Activated gamma-delta T cell treated with Interleukin-2 at 50 U/mL for 16 hours (primary cell): ENCODE results near the gene MYL12B.
A peak's percentile ranks its signal among the peaks of the same experiment; 100 is the strongest.

ENCODE experiments used
- DNase-seq: peaks from one replicate; pipeline ENCODE4 v3.0.0-alpha.2; 2020

The MYL12B gene

DNA sequence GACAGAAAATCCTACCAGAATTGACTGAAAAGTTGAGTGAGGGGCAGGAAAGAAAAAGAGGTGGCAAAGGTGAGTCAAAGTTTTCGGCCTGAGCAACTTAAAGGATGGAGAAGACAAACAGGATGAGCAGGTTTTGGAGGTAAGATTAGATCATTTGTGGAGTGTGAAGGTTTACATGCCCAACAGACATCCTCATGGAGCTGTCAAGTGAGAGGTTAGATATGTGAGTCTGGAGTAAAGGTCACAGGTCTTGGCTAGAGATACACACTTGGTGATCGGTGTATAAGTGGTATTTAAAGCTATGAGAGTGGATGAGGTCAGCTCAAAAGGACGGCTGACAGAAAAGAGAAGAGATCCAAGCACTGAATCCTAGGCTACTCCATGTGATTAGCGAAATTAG, 25.5 kb upstream of the MYL12B start:
- no peak for DNase-seq

DNA sequence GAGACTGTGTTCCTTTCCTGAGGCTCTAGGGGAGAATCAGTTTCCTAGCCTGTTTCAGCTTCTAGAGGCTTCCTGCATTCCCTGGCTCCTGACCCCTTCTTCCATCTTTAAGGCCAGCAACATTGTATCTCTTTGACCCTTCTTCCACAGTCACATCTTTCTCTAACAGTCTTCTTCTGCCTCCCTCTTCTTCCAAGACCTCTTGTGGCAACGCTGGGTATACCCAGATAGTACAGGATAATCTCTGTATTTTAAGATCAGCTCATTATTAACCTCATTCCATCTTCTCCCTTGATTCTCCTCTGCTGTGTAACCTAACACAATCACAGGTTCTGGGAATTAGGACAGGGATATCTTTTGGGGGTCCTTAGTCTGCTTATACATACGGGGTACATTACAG, 23.2 kb upstream of the MYL12B start:
- no peak for DNase-seq

DNA sequence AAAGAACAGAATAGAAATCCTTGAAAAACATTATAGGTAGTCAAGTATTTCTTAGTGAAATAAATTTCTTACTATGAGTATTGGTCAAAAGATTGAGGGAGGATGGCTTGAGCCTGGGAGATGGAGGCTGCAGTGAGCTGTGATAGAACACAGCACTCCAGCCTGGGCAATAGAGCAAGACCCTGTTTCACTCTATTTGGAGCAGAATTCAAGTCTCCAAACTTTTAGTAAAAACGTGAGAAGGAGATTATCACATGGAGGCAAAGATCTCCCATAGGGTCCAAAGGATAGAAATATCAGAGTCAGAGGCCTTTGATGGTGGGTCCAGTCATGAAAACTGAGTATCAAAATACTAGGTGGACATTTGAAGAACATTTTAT, 16.8 kb upstream of the MYL12B start:
- DNase-seq: no peak

DNA sequence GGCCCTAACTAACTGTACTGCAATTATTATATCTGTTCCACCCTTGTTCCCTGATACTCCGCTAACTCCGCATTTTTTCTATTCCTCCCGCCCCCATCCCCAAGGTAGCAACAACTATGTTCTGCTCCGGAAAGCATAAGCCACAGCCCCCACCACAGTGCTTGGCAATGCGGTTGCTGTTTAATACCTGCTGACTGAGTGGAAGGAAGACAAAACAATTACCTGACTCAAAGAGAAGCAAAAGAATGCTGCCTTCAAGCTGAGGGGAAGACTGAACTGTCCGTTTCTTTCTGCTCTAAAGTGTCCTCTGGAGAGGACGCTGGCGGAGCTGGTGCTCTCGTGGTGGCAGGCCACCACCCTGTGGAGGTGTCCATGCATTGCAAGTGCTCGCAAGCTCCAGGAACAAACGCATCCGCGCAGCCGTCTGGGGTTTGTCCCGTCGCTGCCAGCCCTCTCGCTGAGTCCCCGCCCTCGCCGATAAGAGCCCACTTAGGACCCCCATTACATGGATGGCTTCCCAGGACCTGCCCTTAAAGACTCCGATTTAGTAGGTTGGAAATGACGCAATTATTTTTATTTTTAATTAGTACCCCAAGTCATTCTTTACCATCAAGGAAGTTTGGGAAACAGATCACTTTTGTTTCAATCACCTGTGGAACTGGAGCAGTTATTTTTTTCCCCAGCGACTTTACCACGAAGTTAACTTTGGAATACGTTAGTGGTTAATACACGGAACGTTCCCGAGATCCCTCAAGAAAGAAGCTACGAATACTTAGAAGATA, 15.9 kb upstream of the MYL12B start:
- peak; percentile 70 for DNase-seq

DNA sequence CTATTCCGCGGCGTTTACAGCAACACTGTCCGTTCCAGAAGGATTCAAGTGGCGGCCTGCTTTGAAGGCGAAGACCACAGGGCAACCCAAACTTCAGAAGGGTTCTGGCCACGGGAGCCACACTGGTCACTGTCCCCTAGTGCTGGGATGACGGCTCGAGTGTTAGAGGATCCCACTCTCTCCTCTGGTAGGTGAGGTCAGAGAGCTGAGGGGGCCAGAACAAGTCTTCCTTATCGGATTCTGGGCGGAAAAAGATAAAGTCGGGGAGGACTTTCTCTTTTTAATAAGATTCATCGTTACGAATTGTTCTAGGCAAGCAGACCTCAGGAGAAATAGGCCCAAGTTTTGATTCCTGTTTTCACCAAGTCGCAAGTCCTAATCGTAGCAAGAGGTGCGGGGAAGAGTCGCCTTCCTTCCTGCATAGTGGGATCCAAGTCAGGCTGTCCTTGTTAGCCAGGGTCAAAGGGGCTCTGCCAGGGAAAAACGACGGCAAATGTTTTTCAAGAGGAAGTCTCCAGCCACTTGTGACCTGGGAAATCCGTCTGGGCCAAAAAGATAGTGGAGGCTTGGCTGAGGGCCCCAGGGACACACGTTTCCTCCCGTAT, 15.2 kb upstream of the MYL12B start:
- DNase-seq: peak; percentile 22

DNA sequence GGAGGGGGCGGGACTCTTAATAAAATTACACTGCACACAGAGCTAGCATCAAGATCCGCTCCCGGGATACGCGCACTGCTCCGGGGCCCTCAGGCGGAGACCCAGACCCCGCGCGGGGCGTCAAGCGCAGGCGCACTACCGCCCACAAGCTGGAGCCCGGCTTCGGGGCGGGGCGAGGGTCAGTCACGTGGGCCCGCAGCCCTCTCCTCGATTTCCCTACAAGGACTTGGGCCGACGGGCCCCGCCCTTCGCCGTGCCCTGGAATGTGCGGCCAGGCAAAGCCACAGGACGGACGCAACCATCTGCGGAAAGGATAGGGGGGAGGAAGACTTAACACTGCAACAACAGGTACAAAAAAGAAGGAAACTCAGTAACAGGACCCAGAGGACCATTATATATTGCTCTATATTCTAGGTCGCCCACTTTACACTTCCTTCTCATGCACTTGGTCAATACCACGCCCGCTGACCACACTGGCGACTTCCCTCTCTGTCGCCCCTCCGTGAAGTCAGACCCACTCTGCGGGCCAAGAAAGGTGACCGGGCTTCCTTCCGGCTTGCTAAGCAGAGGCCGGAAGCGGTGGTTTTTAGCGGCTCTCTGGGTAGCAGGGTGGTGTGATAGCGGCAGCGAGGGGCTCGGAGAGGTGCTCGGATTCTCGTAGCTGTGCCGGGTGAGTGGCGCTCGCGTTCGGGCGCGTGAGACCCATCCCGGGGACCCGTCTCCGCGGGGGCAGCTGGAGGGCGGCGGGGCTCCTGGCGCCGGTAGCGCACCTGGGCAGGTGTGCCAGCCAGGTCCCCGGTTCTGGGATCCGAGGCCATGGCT, 14.5 kb upstream of the MYL12B start, which contains the start of gene MYL12A:
TSS of gene MYL12A (plus strand) at position 562 of the 822 bp plus-strand sequence. CDS start 5,447 bp downstream, outside the sequence.
- DNase-seq: peak; percentile 90

DNA sequence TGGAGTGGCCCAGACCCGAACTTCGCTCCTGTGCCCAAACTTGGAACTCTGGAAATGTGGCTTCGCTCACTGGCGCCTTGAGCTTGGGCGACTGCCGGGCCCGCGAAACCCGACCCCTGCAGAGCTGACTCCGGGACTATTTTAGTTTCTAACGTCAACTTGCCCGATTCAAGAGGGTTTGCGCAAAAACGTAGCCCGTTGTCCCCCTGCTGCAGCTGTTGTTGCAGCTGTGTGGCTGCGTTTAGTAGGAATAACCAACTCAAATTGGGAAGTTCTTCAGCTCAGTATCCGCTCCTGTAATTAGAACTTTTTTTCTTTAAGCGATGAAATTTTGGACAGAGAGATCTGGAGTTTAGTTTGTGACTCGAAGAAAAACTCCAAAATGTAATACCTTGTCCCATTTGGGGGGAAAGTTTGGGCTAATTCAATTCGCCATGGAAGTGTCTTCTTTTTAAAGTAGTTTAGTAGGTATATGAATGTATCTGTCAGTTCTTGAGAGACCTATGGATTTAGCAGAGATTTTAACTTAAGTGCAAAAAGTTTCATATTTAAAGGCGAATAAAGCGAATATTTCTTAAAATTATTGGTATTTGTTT, 13.8 kb upstream of the MYL12B start:
- no peak for DNase-seq

DNA sequence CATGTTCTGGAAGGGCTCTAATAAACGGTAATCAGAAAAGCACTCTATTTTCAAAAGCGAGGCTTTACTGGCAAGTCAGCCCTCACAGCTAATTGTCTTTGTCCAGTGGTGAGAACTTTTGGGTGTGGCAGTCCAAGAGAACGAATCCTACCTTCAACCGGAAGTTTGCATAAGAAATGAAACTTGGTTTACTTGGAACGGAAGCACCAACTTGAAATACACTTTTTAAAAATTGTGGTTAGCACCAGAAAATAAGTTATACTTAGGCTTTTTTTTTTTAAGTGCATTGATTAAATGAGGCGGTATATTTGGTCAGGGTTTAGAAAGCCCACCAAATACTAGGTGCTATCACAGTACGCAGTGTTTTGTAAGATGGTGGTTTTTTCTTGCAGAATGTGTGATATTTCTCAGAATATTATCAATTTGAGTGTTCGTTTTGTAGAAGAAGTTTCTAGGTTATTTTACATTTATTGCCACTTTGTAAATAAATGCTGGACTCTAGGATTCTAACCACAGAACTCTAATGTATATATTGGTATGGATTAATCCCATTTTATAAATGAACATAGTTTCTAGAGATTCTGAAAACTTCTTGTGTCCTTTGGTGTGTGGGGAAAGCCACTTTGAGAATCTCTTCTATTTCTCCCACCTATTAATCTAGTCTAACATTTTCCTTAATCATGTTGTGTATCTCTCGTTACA, 13.1 kb upstream of the MYL12B start:
- DNase-seq: no peak

DNA sequence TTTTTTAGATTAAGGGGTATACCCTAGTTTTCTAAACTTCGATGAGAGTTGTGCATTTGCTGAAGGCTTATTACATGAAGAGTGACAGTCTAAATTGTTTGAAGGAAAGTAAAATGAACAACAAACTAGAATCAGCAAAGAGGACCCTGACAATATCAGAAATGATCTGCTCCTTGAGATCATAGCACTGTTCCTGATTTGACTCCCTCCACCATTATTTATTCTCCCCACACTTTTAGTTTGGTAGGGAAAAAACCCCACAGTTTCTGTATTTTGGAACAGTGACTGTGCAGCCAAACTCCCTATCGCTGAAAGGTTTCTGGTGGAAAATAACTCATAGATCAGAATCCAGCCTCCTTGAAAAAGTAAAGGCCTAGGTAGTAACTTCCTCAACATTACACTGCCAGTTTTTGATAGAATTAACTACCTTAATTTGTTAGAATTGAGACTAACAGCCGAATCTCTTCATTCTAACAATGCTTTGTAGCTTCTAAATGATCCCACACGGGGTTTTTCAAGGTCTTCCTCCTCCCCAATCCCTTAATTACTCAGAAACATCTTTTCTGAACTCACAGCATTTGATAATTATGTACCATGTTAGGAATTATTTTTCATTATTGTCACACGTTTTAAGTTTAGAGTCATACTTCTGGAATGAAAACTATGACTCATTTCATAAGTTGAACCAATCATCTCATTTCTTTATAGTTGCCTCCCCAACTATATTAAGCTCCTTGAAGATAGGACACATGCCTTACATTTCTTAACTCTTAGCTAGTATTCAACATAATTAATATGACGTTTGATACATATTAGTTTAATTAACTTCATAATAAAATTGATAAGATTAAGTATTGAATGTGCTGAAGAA, 11.5 kb upstream of the MYL12B start:
- DNase-seq: no peak

DNA sequence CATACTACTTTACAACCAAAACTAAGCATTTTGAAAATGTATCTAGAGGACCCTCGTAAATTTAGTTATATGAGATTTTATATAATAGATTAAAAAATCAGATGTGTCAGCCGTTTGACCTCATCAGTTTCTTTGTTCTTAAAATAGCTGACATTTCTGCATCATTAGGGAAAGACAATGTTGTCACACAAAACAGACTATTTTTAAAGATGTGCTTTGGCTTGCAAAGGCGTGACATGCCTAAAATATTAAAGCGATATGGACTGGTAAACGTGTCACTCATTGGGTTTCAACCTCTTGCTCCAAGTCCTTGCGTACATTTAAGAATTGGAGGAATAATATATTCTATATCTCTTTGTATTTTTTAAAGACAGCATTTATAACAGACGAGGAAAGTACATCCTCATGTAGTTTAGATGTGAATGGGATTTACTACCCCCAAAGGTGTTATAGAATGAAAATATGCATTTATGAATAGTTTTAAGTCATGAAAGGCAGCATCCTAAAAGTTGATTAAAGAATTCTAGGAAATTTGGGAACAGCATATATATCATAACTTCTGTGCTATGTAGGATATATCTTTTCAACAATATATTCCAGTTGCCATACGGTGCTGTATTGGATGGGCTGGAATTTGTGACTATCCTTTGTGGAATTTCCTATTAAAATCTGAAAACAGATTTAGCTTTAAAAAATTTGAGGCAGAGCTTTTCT, 10.5 kb upstream of the MYL12B start:
- no peak for DNase-seq

DNA sequence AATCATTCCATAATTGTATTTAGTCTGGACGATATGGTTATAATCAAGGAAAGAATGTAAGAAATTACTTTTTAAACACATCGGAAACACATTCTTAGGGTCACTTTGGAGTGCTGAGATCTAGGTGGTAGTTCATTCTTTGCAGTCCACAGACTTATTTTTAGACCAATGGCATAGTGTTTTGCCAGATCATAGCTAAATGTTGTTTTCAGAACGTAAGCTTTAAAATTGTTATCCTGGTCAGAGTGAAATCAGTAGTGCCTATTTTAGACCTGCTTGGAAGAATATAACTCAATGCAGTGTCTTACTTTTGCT, 10.0 kb upstream of the MYL12B start:
- DNase-seq: no peak

DNA sequence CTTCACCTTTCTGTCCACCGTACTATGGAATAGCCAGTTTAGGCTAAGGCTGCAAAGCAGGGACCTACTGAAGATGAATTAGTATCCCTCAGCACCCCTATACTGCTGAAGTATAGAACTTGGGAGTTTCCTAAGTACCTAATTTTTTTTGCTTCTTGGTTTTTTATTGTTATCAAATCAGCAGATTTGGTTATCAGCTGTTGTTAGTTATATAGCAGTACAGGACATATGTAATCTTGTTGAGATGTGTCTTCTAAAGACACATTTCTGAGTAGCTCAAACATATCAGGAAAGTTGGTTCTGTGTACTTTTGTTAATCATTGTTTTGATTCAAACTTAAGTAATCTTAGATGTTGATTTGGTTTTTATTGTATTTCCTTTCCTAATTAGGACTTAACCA, 9.1 kb upstream of the MYL12B start:
- DNase-seq: no peak

DNA sequence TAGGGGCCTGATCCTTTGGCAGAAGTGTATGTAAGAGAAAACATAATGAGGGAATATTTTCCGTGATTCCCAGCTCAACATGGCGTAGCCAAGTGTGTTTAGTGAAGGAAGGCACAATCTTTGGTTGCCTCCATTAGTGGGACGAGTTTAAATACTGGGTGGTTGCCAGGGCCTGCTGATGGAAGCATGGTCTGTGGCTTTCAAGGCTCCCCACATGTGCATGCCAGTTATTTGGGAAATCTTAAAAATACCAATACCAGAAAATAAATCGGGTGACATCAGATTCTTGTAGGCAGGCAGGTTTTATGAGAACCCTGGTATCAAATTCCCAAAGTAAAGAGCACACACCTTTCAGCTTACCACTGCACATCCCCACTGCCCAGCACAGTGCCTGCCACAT, 7.2 kb upstream of the MYL12B start:
- DNase-seq: no peak

DNA sequence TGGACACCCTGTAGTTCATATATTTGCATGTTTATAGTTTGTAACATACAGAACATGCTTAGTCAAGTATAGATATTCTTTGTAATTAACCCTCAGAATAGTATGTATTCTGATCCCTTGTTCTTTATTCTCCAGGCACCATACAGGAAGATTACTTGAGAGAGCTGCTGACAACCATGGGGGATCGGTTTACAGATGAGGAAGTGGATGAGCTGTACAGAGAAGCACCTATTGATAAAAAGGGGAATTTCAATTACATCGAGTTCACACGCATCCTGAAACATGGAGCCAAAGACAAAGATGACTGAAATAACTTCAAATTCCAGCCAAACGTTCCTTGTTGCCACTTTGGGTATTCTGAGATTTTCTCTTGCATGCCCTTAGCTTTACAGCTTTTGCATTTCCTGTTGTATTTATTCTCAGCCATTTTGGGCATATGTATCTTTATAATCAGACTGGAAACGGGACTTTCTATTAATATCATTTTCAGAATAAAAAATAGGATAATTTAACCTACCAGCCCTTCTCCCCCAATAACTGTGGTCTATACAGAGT, 6.2 kb upstream of the MYL12B start:
- DNase-seq: no peak

DNA sequence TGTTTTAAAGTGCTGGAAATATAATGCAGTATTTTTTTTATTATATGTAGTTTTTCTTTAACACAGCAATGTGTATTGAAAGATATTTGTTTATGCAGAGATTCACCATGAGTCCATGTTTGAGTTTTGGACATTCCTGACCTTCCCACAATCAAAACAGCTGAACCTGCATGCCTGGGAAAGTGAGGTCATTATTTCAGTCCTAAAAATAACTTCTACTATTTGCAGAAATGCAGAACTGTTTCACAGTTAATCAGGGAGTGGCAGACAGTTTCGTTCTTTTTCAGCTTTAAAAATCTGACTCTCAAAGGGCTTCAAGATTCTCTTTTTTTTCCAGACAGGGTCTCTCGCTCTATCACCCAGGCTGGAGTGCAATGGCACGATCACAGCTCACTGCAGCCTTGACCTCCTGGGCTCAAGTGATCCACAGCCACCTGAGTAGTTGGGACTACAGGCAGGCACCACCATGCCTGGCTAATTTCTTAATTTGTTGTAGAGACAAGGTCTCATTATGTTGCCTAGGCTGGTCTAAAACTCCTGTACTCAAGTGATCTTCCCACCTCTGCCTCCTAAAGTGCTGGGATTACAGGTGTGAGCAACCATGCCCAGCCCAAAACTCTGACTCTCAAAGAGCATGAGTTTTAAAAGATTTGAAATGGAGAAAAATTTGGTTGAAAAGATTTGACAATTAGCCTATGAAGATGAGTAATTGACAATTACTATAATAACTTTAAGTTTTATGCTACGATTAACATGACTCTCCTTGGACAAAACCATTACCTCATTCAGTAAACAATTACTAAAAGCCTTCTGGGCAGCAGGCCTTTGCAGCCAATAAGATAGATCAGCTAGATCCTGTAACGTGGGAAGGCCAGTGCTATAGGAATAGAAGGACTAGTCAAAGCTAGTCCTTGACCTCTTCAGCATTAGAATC, 5.0 kb upstream of the MYL12B start:
- DNase-seq: no peak

DNA sequence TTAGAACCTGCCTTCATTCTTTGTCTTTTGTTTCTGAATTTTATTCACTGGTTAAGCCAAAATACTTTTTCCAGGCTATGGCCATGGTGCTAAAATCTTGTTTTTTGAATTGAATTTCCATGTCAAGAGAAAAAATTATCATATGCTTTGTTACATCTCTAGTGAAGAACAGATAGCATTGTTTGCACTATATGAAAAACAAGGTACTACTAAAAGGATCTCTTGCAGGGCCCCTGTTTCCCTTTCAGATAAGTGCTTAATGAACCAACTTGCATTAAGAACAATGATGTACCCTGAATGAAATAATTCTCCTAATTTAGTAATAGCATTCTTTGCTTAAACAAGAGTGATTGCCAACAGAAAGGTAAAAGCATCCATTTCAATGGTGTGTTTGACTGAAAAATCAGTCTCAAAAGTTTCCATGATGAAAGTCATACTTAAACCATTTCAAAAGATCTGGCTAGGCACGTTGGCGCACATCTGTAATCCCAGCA, 4.3 kb upstream of the MYL12B start:
- DNase-seq: no peak

DNA sequence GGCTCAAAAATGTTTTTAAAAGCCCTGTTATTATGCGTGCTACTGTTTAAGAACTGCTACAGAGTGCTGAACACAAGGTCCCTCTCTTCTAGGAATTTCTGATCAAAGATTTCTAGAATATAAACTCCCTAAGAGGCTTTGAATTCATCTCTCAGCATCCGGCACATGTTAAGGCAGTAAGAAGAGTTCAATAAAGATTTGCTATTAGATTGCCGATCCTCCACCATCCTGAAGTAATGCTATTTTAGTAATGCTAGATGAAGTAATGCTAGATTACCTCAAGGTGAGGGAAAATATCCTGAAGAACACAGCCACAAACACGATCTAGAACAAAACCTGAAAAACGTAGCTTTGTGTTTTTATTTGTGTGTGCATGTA, 949 bp upstream of the MYL12B start:
- no peak for DNase-seq

DNA sequence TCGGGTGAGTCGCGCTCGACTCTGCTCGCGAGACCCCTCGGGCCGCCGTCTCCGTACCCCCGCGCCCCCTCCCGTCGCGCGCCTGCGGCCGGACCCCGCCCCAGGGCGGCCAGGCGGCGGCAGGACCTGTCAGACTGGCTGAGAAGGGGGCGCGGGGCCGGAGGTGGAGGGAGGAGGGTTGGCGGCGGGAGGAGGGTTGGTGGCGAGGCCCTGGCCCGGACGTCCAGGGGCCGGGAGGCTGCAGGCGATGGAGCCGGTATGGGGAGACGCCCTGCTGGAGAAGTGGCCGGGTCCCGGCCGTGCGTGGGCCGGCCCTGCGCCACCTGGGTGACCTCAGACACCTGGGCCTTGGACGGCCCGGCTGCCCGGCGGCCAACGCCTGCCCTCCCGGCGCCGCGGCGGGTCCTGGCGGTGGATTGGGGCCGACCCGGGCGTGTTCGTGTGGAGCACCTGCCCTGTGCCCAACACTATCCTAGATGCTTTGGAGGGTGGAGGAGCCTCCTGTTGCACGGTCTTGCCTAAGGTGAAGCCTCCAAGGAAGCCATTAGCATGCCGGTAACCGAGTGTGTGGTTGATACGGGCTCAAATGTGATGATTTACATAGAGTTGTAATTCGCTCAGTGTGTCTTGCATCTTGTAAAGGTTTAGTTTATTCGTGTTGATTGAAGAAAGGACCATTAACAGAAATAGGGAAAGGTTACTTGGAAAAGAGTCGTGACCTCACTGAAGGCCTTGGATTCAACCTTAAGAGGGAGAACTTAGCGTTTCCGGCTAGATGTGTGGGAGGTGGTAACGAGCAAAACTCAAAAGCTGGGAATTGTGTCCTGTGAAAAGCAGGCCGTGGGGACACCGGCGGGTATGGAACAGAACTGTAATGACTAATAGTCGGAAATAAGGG, 550 bp downstream of the MYL12B start:
- peak; percentile 25 for DNase-seq
